DND-41 (cell line): Measurements from ENCODE around the gene KCNH8.
A peak's percentile ranks its signal among the peaks of the same experiment; 100 is the strongest.

Experiments
- ATAC-seq: fragments of 200-7000 bp; cut with Tn5 transposase; 3 replicates; pipeline ENCODE4 v1.9.1; 2021; ENCODE audit warnings: low read depth; ENCODE audit not compliant: insufficient read depth
- DNase-seq: peaks from one replicate; pipeline ENCODE4 v3.0.0-alpha.2; 2020
- H2AFZ ChIP-seq: 2 replicates; pipeline ENCODE4 v1.6.0; 2012; ENCODE audit warnings: low read depth, low read length
- H3K27ac ChIP-seq: 2 replicates; pipeline ENCODE4 v1.5.1; 2012; ENCODE audit warnings: low read length, inconsistent platforms
- H3K27me3 ChIP-seq: fragments of 200-600 bp; sonication (generic); 2 replicates; pipeline ENCODE4 v1.6.0; 2012; ENCODE audit warnings: low read length, mild to moderate bottlenecking, inconsistent platforms; ENCODE audit not compliant: insufficient read depth, poor library complexity
- H3K36me3 ChIP-seq: 2 replicates; pipeline ENCODE4 v1.5.1; 2012; ENCODE audit warnings: low read length, inconsistent platforms; ENCODE audit not compliant: insufficient read depth
- H3K4me1 ChIP-seq: 2 replicates; pipeline ENCODE4 v1.5.1; 2012; ENCODE audit warnings: mild to moderate bottlenecking, low read length; ENCODE audit not compliant: insufficient read depth
- H3K4me2 ChIP-seq: 2 replicates; pipeline ENCODE4 v1.6.0; 2012; ENCODE audit warnings: mild to moderate bottlenecking, moderate library complexity, low read length, inconsistent platforms; ENCODE audit not compliant: insufficient read depth
- H3K4me3 ChIP-seq, 2 experiments: fragments of 200-600 bp in 1 of 2; shearing (Covaris generic) in 1 of 2; 2 replicates each; pipeline ENCODE4 v1.5.1; 2012 to 2016; ENCODE audit warnings: inconsistent platforms in 2 of 2, low read length in 2 of 2, mild to moderate bottlenecking in 2 of 2, low read depth in 1 of 2, moderate library complexity in 1 of 2
- H3K79me2 ChIP-seq: 2 replicates; pipeline ENCODE4 v1.6.0; 2012; ENCODE audit warnings: low read length, inconsistent platforms; ENCODE audit not compliant: insufficient read depth
- H3K9ac ChIP-seq: 2 replicates; pipeline ENCODE4 v1.6.0; 2012; ENCODE audit warnings: low read depth, mild to moderate bottlenecking, inconsistent platforms, low read length, moderate library complexity
- H3K9me3 ChIP-seq: 2 replicates; pipeline ENCODE4 v1.5.1; 2012; ENCODE audit warnings: low read length, moderate library complexity, mild to moderate bottlenecking, inconsistent platforms; ENCODE audit not compliant: insufficient read depth, severe bottlenecking
- H4K20me1 ChIP-seq: 2 replicates; pipeline ENCODE4 v1.6.0; 2012; ENCODE audit warnings: low read length; ENCODE audit not compliant: insufficient read depth
- EZH2 ChIP-seq: IDR thresholded peaks from 3 replicates; pipeline ENCODE4 v1.6.1; 2012; ENCODE audit warnings: borderline replicate concordance, low read depth, mild to moderate bottlenecking, moderate library complexity, low read length, inconsistent platforms; ENCODE audit not compliant: severe bottlenecking
- TF ChIP-seq, protein P1 (sequence below): IDR thresholded peaks from 2 replicates; pipeline ENCODE4 v1.5.1; 2012; ENCODE audit warnings: borderline replicate concordance, low read length, moderate library complexity, mild to moderate bottlenecking; ENCODE audit not compliant: poor library complexity, severe bottlenecking; ENCODE audit errors: extremely low read depth

Gene KCNH8

GRCh38 chr3:19348941-19349564 is 200.7 kb downstream of the KCNH8 start:
- Histone ChIP-seq H3K27ac (no peak overlapping the region), H3K4me2 (no peak overlapping the region), H3K36me3 (no peaks in the 10 kb centered on the region), H3K4me3 (no peak overlapping the region), H3K27me3 (no peaks in the 10 kb centered on the region), H3K4me1 (no peaks in the 10 kb centered on the region), H2AFZ (no peak overlapping the region), H3K79me2 (no peaks in the 10 kb centered on the region), H3K9ac (no peak overlapping the region), H4K20me1 (no peaks in the 10 kb centered on the region), H3K9me3 (no peaks in the 10 kb centered on the region)
- DNase-seq: peak; percentile 11
- peak; percentile 80 for ATAC-seq
- no peak for TF ChIP-seq EZH2
- TF ChIP-seq, protein P1, sequence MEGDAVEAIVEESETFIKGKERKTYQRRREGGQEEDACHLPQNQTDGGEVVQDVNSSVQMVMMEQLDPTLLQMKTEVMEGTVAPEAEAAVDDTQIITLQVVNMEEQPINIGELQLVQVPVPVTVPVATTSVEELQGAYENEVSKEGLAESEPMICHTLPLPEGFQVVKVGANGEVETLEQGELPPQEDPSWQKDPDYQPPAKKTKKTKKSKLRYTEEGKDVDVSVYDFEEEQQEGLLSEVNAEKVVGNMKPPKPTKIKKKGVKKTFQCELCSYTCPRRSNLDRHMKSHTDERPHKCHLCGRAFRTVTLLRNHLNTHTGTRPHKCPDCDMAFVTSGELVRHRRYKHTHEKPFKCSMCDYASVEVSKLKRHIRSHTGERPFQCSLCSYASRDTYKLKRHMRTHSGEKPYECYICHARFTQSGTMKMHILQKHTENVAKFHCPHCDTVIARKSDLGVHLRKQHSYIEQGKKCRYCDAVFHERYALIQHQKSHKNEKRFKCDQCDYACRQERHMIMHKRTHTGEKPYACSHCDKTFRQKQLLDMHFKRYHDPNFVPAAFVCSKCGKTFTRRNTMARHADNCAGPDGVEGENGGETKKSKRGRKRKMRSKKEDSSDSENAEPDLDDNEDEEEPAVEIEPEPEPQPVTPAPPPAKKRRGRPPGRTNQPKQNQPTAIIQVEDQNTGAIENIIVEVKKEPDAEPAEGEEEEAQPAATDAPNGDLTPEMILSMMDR: peak; percentile 70

DNA sequence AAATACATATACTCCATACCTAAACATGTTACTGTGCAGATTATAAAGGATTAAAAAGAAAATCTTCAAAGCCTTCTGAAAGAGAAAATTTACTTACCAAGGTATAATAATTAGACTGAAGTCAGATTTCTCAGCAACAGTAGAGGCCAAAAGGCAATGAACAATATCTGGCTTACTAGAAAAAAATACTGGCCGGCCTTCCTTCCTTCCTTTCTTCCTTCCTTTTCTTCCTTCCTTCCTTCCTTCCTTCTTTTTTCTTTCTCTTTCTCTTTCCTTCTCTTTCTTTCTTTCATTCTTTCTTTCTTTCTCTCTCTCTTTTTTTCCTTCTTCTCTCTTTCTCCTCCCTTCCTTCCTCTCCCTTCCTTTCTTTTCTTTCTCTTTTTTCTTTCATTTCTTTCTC is 209.6 kb downstream of the KCNH8 start:
- Histone ChIP-seq H3K79me2 (no peaks in the 10 kb centered on the region), H3K36me3 (no peaks in the 10 kb centered on the region), H3K4me1 (no peaks in the 10 kb centered on the region), H3K9me3 (no peaks in the 10 kb centered on the region), H4K20me1 (no peaks in the 10 kb centered on the region), H3K4me2 (no peak overlapping the region), H2AFZ (no peak overlapping the region), H3K27ac (no peak overlapping the region), H3K4me3 (no peak overlapping the region), H3K27me3 (no peaks in the 10 kb centered on the region), H3K9ac (no peak overlapping the region)
- ATAC-seq (no peak), DNase-seq (no peak)
- TF ChIP-seq EZH2: no peak
- TF ChIP-seq, protein P1: no peak

- TF ChIP-seq, protein P1: no peak
- no peak for TF ChIP-seq EZH2
- no peak overlapping the region for H2AFZ ChIP-seq
- no peak for DNase-seq
- no peak overlapping the region for H3K9ac ChIP-seq
- no peaks in the 10 kb centered on the region for H3K36me3 ChIP-seq
- H4K20me1 ChIP-seq: no peaks in the 10 kb centered on the region
- no peak overlapping the region for H3K27ac ChIP-seq
- no peaks in the 10 kb centered on the region for H3K9me3 ChIP-seq
- H3K4me3 ChIP-seq: no peak overlapping the region
- H3K4me1 ChIP-seq: no peaks in the 10 kb centered on the region
- H3K27me3 ChIP-seq: no peaks in the 10 kb centered on the region
- no peak overlapping the region for H3K4me2 ChIP-seq
- no peaks in the 10 kb centered on the region for H3K79me2 ChIP-seq
- no peak for ATAC-seq
Measured at GRCh38 chr3:19363071-19363470, 214.8 kb downstream of the KCNH8 start.
